ENCODE data around the gene DDX60. TPM values are rescaled to one million over a fixed set of nuclear protein-coding genes. Genes with fewer than 3 reads are reported as not detected.

The DDX60 gene
- total and polyA plus RNA-seq, 10 of the 15 experiments (the other 5 are each of a cell fraction or from before 2014, with no cell fraction given), result 2.7 to 28.4 (median 6.3) TPM

GRCh38 chr4:168318266-168318895 is at the start of gene DDX60 (continued):
- TF ChIP-seq E4F1 (IDR thresholded peaks at IDR 0.05; ENCODE audit: borderline replicate concordance, partially characterized antibody), result no peak
- peak; percentile 88; the same call in 1 of the 2 replicates for TF ChIP-seq ASH2L (IDR thresholded peaks at IDR 0.05; ENCODE audit: borderline replicate concordance, low read depth)
- TF ChIP-seq MXI1 (IDR thresholded peaks at IDR 0.05; ENCODE audit: low read depth, low read length), result peak; percentile 63
- TF ChIP-seq IKZF2 (IDR thresholded peaks at IDR 0.05), result peak; percentile 85 to 90
- no peak for TF ChIP-seq GABPA (IDR thresholded peaks at IDR 0.05; ENCODE audit: low read depth)
- TF ChIP-seq E2F4 (IDR thresholded peaks at IDR 0.05; ENCODE audit: low read depth, low read length), result no peak
- peak; percentile 98 for TF ChIP-seq MLLT1 (IDR thresholded peaks at IDR 0.05)
- no peak for TF ChIP-seq WRNIP1 (IDR thresholded peaks at IDR 0.05; ENCODE audit: borderline replicate concordance, low read depth, low read length)
- no peak for TF ChIP-seq NFYB (IDR thresholded peaks at IDR 0.05; ENCODE audit: insufficient read depth, low read depth, low read length)
- peak; percentile 41; the same call in 1 of the 2 replicates for TF ChIP-seq NFIC (IDR thresholded peaks at IDR 0.05; ENCODE audit: low read depth, low read length)
- no peak for TF ChIP-seq SMC3 (IDR thresholded peaks at IDR 0.05; ENCODE audit: borderline replicate concordance, low read length)
- peak; percentile 66; the same call in 1 of the 2 replicates for TF ChIP-seq RB1 (IDR thresholded peaks at IDR 0.05; ENCODE audit: borderline replicate concordance)
- TF ChIP-seq BHLHE40 (IDR thresholded peaks at IDR 0.05; ENCODE audit: borderline replicate concordance in 1 of 2, low read depth in 2 of 2, low read length in 1 of 2), result peak in 1 of 2 experiments; percentile 31; a peak in 1 of 4 replicates
- no peak for TF ChIP-seq SPI1 (IDR thresholded peaks at IDR 0.05; ENCODE audit: borderline replicate concordance, insufficient read depth, low read depth, low read length)
- no peak for TF ChIP-seq TBL1XR1 (IDR thresholded peaks at IDR 0.05; ENCODE audit: low read depth, low read length)
- TF ChIP-seq NR2C1 (IDR thresholded peaks at IDR 0.05), result no peak
- TF ChIP-seq KAT2A (conservative IDR thresholded peaks at IDR 0.05; ENCODE audit: control insufficient read depth, low read depth, low read length), result no peak
- no peak for TF ChIP-seq JUND (IDR thresholded peaks at IDR 0.05; ENCODE audit: low read depth, low read length)
- no peak for TF ChIP-seq BCL11A (IDR thresholded peaks at IDR 0.05; ENCODE audit: low read depth, low read length)
- TF ChIP-seq RELA (IDR thresholded peaks at IDR 0.05; ENCODE audit: borderline replicate concordance, partially characterized antibody), result peak; percentile 12
- peak; percentile 72; the same call in 1 of the 2 replicates for TF ChIP-seq TCF3 (IDR thresholded peaks at IDR 0.05; ENCODE audit: borderline replicate concordance, insufficient read depth, low read depth, low read length)
- TF ChIP-seq YY1 (IDR thresholded peaks at IDR 0.05; ENCODE audit: low read depth, low read length), result no peak
- no peak for TF ChIP-seq ZSCAN29 (IDR thresholded peaks at IDR 0.05)
- TF ChIP-seq POLR2AphosphoS2 (IDR thresholded peaks at IDR 0.05; ENCODE audit: low read depth, low read length), result no peak
- no peak for TF ChIP-seq CHD1 (IDR thresholded peaks at IDR 0.05; ENCODE audit: low read depth, low read length)
